GM10266 (cell line): ENCODE results near the gene MYO3B.
A peak's percentile ranks its signal among the peaks of the same experiment; 100 is the strongest.

ENCODE experiments used
- DNase-seq: peaks from one replicate; pipeline ENCODE4 v3.0.0; 2012; ENCODE audit errors: extremely low spot score
- CTCF ChIP-seq: IDR thresholded peaks from 2 replicates; pipeline ENCODE4 v1.5.1; 2012; ENCODE audit warnings: mild to moderate bottlenecking, low read depth; ENCODE audit not compliant: control insufficient read depth, insufficient read depth; ENCODE audit errors: missing control alignments

MYO3B gene

DNA sequence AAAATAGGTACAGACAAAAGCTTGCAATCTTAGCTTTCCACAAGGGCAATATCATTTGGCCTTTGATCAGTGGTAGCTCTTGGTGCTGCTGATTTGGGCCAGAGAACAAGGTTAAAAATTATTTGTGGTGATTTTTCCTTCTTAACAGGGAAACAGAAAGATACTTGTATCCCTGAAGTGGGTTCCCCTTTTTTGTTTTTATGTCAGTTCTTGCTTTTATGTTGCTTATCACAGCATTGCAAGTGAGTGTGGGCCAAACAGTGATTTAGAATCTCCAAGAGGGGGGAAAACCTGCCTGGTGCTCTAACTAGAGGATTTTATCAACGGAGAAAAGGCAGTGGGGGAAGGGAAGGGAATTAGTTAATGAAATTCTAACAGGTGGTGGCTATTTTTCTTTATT, 339.6 kb downstream of the MYO3B start:
- no peak for TF ChIP-seq CTCF
- DNase-seq: no peak

- TF ChIP-seq CTCF: no peak
- no peak for DNase-seq
These were observed 341.0 kb downstream of the MYO3B start for GRCh38 chr2:170518911-170519310.

GRCh38 chr2:170521299-170521698, 343.4 kb downstream of the MYO3B start:
- DNase-seq: no peak
- no peak for TF ChIP-seq CTCF

- TF ChIP-seq CTCF: no peak
- DNase-seq: no peak
These were observed 345.6 kb downstream of the MYO3B start for GRCh38 chr2:170523506-170523905.

- DNase-seq: peak; percentile 19
- TF ChIP-seq CTCF: no peak
These were observed 347.1 kb downstream of the MYO3B start for GRCh38 chr2:170524828-170525565.

DNA sequence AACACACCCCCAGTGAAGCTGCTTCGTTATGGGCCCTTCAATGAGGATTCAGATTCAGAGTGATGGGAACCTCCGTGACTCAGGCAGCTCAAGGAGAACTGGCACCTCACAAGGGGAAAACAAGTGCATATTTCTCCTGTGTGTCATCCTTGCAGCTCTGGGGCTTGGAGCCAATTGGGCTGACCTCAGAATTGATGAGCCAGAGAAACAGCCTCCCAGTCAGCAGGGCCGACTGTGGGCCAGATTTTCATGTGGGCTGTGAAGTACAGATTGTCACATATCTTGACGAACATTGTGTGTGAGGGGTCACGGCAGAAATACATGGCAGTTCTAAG, 347.6 kb downstream of the MYO3B start:
- TF ChIP-seq CTCF: no peak
- DNase-seq: no peak

GRCh38 chr2:170530284-170530745, 352.4 kb downstream of the MYO3B start:
- TF ChIP-seq CTCF: no peak
- no peak for DNase-seq
